GM21515 (cell line): Measurements from ENCODE around the gene CDC14A.
"Not testable (repeated sequence)": the region's sequence is repeated elsewhere in the genome, so short reads cannot be mapped to it uniquely, and the experiment has no call there.

Experiments used
- ATAC-seq: cut with Tn5 transposase; IDR thresholded peaks from one replicate; pipeline ENCODE4 v1.9.1; 2021; ENCODE audit not compliant: unreplicated experiment

Gene CDC14A

GRCh38 chr1:100352267-100353070, at the start of gene CDC14A:
CDC14A (plus strand) TSS chr1:100352506; CDS start chr1:100352955, 449 bp downstream.
- peak; percentile 61 for ATAC-seq

GRCh38 chr1:100302739-100303138, 49.6 kb upstream of the CDC14A start:
- ATAC-seq: no peak

GRCh38 chr1:100304227-100304626, 48.1 kb upstream of the CDC14A start:
- ATAC-seq: no peak

GRCh38 chr1:100304921-100305320, 47.4 kb upstream of the CDC14A start:
- ATAC-seq: no peak

GRCh38 chr1:100305954-100306353, 46.4 kb upstream of the CDC14A start:
- no peak for ATAC-seq

GRCh38 chr1:100306735-100307313, 45.5 kb upstream of the CDC14A start:
- no peak for ATAC-seq

- ATAC-seq: no peak
Observed at GRCh38 chr1:100308777-100309176, 43.5 kb upstream of the CDC14A start.

- no peak for ATAC-seq
Observed at GRCh38 chr1:100309863-100310262, 42.4 kb upstream of the CDC14A start.

GRCh38 chr1:100313382-100313781, 38.9 kb upstream of the CDC14A start:
- no peak for ATAC-seq

GRCh38 chr1:100316622-100317021, 35.7 kb upstream of the CDC14A start:
- ATAC-seq: no peak

- no peak for ATAC-seq
Observed at GRCh38 chr1:100320311-100321099, 31.8 kb upstream of the CDC14A start.

- no peak for ATAC-seq
Observed at GRCh38 chr1:100321100-100321493, 31.2 kb upstream of the CDC14A start.

GRCh38 chr1:100321506-100321905, 30.8 kb upstream of the CDC14A start:
- no peak for ATAC-seq

- ATAC-seq: no peak
Observed at GRCh38 chr1:100322436-100323211, 29.7 kb upstream of the CDC14A start.

GRCh38 chr1:100323419-100324106, 28.7 kb upstream of the CDC14A start:
- ATAC-seq: no peak

GRCh38 chr1:100325415-100326324, 26.6 kb upstream of the CDC14A start:
- no peak for ATAC-seq

- not testable (repeated sequence) for ATAC-seq
Observed at GRCh38 chr1:100326325-100326670, 26.0 kb upstream of the CDC14A start.

GRCh38 chr1:100328133-100328532, 24.2 kb upstream of the CDC14A start:
- ATAC-seq: no peak

- ATAC-seq: not testable (repeated sequence)
Observed at GRCh38 chr1:100331146-100331545, 21.2 kb upstream of the CDC14A start.
